H1 (cell line): ENCODE measurements around the gene CCDC191.

Source experiments
- BRCA1 ChIP-seq: IDR thresholded peaks from 2 replicates; pipeline ENCODE4 v1.6.1; 2012; ENCODE audit warnings: low read depth, low read length, improper control_type of control experiment
- CBX8 ChIP-seq: fragments of 300-800, 300-1000 bp; sonication (generic); IDR thresholded peaks from 2 replicates; pipeline ENCODE4 v1.7.1; 2016; ENCODE audit warnings: low read depth, low read length, borderline replicate concordance
- CTCF ChIP-seq, 3 experiments: IDR thresholded peaks; 1 replicate in 2 of 3; 2 replicates in 1 of 3; pipeline versions ENCODE4 v1.5.1 to v1.6.1; 2011; ENCODE audit warnings: low read length in 3 of 3, mild to moderate bottlenecking in 3 of 3, inconsistent platforms in 2 of 3, low read depth in 1 of 3, moderate library complexity in 1 of 3; ENCODE audit not compliant: insufficient read depth in 1 of 3; ENCODE audit errors: control extremely low read depth in 1 of 3
- PHF8 ChIP-seq: fragments of 200-600 bp; sonication (generic); conservative IDR thresholded peaks from 2 replicates; pipeline ENCODE4 v1.7.1; 2012; ENCODE audit warnings: low read depth, mild to moderate bottlenecking, inconsistent platforms, low read length, moderate library complexity
- POLR2A ChIP-seq, 2 experiments: IDR thresholded peaks; 1 replicate in 1 of 2; 2 replicates in 1 of 2; pipeline ENCODE4 v1.6.1; 2011; ENCODE audit warnings: low read depth in 2 of 2, low read length in 2 of 2, mild to moderate bottlenecking in 2 of 2; ENCODE audit errors: control extremely low read depth in 1 of 2
- POLR2AphosphoS5 ChIP-seq: IDR thresholded peaks from 2 replicates; pipeline ENCODE4 v1.6.1; 2011; ENCODE audit warnings: low read depth, low read length
- RAD21 ChIP-seq, 2 experiments: IDR thresholded peaks in 1 of 2; conservative IDR thresholded peaks in 1 of 2; 2 replicates each; pipeline ENCODE4 v1.6.1; 2011; ENCODE audit warnings: low read depth in 2 of 2, low read length in 2 of 2, improper control_type of control experiment in 1 of 2, inconsistent platforms in 1 of 2, mild to moderate bottlenecking in 1 of 2, moderate library complexity in 1 of 2
- SP1 ChIP-seq: IDR thresholded peaks from 2 replicates; pipeline ENCODE4 v1.6.1; 2011; ENCODE audit warnings: low read depth, low read length
- TEAD4 ChIP-seq: IDR thresholded peaks from 2 replicates; pipeline ENCODE4 v1.6.1; 2012; ENCODE audit warnings: low read depth, low read length, inconsistent platforms, mixed read lengths

DNA sequence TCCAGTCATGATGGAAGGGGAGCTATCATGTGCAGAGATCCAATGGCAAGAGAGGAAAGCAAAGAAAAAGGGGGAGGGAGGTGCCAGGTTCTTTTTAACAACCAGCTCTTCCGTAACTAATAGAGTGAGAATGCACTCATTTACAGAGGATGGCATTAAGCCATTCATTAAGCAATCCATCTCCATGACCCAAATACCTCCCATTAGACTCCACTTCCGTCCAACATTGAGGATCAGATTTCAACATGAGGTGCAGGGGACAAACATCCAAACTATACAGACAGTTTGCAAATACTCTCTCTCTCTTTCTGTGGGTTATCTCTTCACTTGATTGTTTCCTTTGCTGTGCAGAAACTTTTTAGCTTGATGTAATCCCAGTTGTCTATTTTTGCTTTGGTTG lies 87.3 kb downstream of the CCDC191 start:
- TF ChIP-seq TEAD4, result no peak
- TF ChIP-seq RAD21 (IDR thresholded peaks at IDR 0.05 in 1 of 2, conservative IDR thresholded peaks at IDR 0.05 in 1 of 2; ENCODE audit: low read depth in 2 of 2, low read length in 2 of 2), result no peak
- TF ChIP-seq PHF8, result no peak
- no peak for TF ChIP-seq CTCF (IDR thresholded peaks at IDR 0.05; ENCODE audit: control extremely low read depth in 1 of 3, insufficient read depth in 1 of 3, low read depth in 1 of 3, low read length in 3 of 3)
- TF ChIP-seq SP1, result no peak
- TF ChIP-seq POLR2AphosphoS5, result no peak
- no peak for TF ChIP-seq CBX8
- TF ChIP-seq BRCA1, result no peak
- TF ChIP-seq POLR2A (IDR thresholded peaks at IDR 0.05; ENCODE audit: control extremely low read depth in 1 of 2, low read depth in 2 of 2, low read length in 2 of 2), result no peak
